Heart left ventricle (tissue), 16 donors: Measurements from ENCODE around the gene DISP2. TPM values are rescaled to one million over a fixed set of nuclear protein-coding genes. Genes with fewer than 3 reads are reported as not detected.

Source experiments
- ATAC-seq, 4 donors: fragments of 200-7000 bp; cut with Tn5 transposase; one replicate each; pipeline ENCODE4 v1.9.1; 2020 to 2022; ENCODE audit warnings: moderate library complexity in 4 of 4, mild to moderate bottlenecking in 3 of 4, moderate number of reproducible peaks in 1 of 4
- DNase-seq, 5 donors: peaks; one replicate each; pipeline ENCODE4 v3.0.0-alpha.2; 2020
- H3K27ac ChIP-seq, 12 donors: fragments of 200-600 bp; sonication (generic) in 4 of 12; one replicate each; pipeline versions ENCODE4 v1.5.0 to v1.8.0; 2016 to 2022; ENCODE audit warnings: mild to moderate bottlenecking in 2 of 12
- H3K27me3 ChIP-seq, 9 donors: fragments of 200-600 bp; sonication (generic) in 2 of 9; one replicate each; pipeline versions ENCODE4 v1.5.1 to v1.8.0; 2016 to 2022; ENCODE audit warnings: mild to moderate bottlenecking in 3 of 9
- H3K36me3 ChIP-seq, 9 donors: fragments of 200-600 bp; sonication (generic) in 2 of 9; one replicate each; pipeline versions ENCODE4 v1.5.0 to v1.8.0; 2018 to 2022; ENCODE audit warnings: mild to moderate bottlenecking in 2 of 9
- H3K4me1 ChIP-seq, 12 donors: fragments of 200-600 bp; sonication (generic) in 4 of 12; one replicate each; pipeline versions ENCODE4 v1.5.0 to v1.8.0; 2016 to 2022; ENCODE audit warnings: mild to moderate bottlenecking in 3 of 12
- H3K4me3 ChIP-seq, 12 donors: fragments of 200-600 bp; sonication (generic) in 4 of 12; one replicate each; pipeline versions ENCODE4 v1.5.0 to v1.8.0; 2017 to 2022; ENCODE audit warnings: mild to moderate bottlenecking in 9 of 12, moderate library complexity in 4 of 12
- H3K9me3 ChIP-seq, 12 donors: fragments of 200-600 bp; sonication (generic) in 4 of 12; one replicate each; pipeline versions ENCODE4 v1.5.0 to v1.8.0; 2016 to 2022; ENCODE audit warnings: mild to moderate bottlenecking in 1 of 12
- CTCF ChIP-seq, 12 donors: fragments of 200-600 bp; sonication (generic) in 4 of 12; IDR thresholded peaks; one replicate each; pipeline versions ENCODE4 v1.5.0 to v1.8.0; 2018 to 2022; ENCODE audit warnings: antibody characterized with exemption in 12 of 12, mild to moderate bottlenecking in 5 of 12
- POLR2A ChIP-seq, 2 donors: fragments of 450-650 bp; IDR thresholded peaks; one replicate each; pipeline ENCODE4 v1.6.1; 2017; ENCODE audit warnings: antibody characterized with exemption in 2 of 2, mild to moderate bottlenecking in 2 of 2, moderate library complexity in 2 of 2
- WGBS, 4 donors: extraction: QIAGEN DNeasy Blood & Tissue Kit in 2 of 4; methylation state at CpG; one replicate each; pipeline versions ENCODE4 v1.1.5 to v1.1.7; 2013 to 2018; 5-methylcytosine and 5-hydroxymethylcytosine counted together
- intact Hi-C, 10 donors: fragments of 100-400 bp; cut with DNase I; formaldehyde crosslinking; loops; one replicate each; pipeline versions ENCODE4 v1.11.1 to v1.14.2; 2022
- polyA plus RNA-seq, 2 donors: library from polyadenylated mRNA; stranded (reverse); fragments of 200-250 nt; gene quantifications; one replicate each; pipeline ENCODE4 v1.2.3, GENCODE V29; 2013
- total RNA-seq, 9 donors: library from RNA; depleted of rRNA in 2 of 9; stranded (reverse); fragments of >200 nt in 2 of 9; fragmentation: NEBNext Ultra II Directional in 3 of 9; extraction: Animal tissue kit (Norgen Biotek cat#: 25700) in 3 of 9; gene quantifications; one replicate each; pipeline versions ENCODE4 v1.1.0 to v1.2.4, GENCODE V29; 2016 to 2023
- donor health status: ischemic (EF 13 %, LVEDD 7.1; RV severe dilation, severe dysfunction).
- donor health status: healthy with polysubstance abuse.
- donor health status: DM: no; HTN: yes; CAD: no.
- donor health status: DM: no; HTN: no; CAD: no.
- donor health status: ischemic (EF 25% LVEDD 6.9; RV normal size, moderate dysfunction).
- donor health status: ischemic (EF 25% LVEDD 5.7; RV mildly dilated, moderate dysfunction).
- donor health status: healthy.
- donor health status: DM: yes; HTN: yes; CAD: no.
- donor health status: ischemic (EF 35%, LVEDD 5.7; RV mildly dilated, moderate dysfunction).
- donor health status: nonischemic (EF 11% LVEDD 7.7; RV severe dilation, severe dysfunction).
- donor health status: DM: yes; HTN: yes; CAD: no.
- donor health status: PGD.
- donor health status: ischemic (EF 29% LVEDD 5.4; RV normal size, mild dysfunction).
- donor health status: nonischemic (EF 23%, LVEDD 6.1; RV moderate dilation, normal function).

The DISP2 gene
- total and polyA plus RNA-seq, 11 donors = 0.10 to 1.8 (median 0.40) TPM

GRCh38 chr15:40397688-40398412, 39.8 kb downstream of the DISP2 start:
- Histone ChIP-seq H3K27me3 (no peaks in the 10 kb centered on the region), H3K36me3 (peaks cover 0 to 16% (median 14%) of the 10 kb centered on the region in 9 donors), H3K4me1 (peaks cover 0 to 21% (median 0%) of the 10 kb centered on the region in 12 donors), H3K27ac (peak overlapping the region in 2 of 12 donors; percentile 1 to 18), H3K9me3 (no peaks in the 10 kb centered on the region), H3K4me3 (no peak overlapping the region)
- 78 to 82% (median 81%) methylated on average over 8 of the region's 8 CpGs for WGBS, 4 donors
- DNase-seq (no peak), ATAC-seq (peak in 1 of 4 donors; percentile 47)
- intact Hi-C loops = no loop called here
- no peak for TF ChIP-seq POLR2A (IDR thresholded peaks at IDR 0.05)
- TF ChIP-seq CTCF (IDR thresholded peaks at IDR 0.05) = no peak

GRCh38 chr15:40398413-40398873, 40.4 kb downstream of the DISP2 start:
- ATAC-seq (peak in 3 of 4 donors; percentile 45 to 69 (median 53)), DNase-seq (peak in 1 of 5 donors; percentile 36)
- H3K4me3 ChIP-seq = no peak overlapping the region
- peaks cover 0 to 10% (median 8%) of the 10 kb centered on the region in 9 donors for H3K36me3 ChIP-seq
- 63 to 78% (median 74%) methylated on average over 4 of the region's 4 CpGs for WGBS, 4 donors
- H3K9me3 ChIP-seq = no peaks in the 10 kb centered on the region
- no peaks in the 10 kb centered on the region for H3K27me3 ChIP-seq
- intact Hi-C loops = no loop called here
- TF ChIP-seq POLR2A (IDR thresholded peaks at IDR 0.05) (no peak), CTCF (IDR thresholded peaks at IDR 0.05) (no peak)
- H3K4me1 ChIP-seq = peaks cover 0 to 21% (median 0%) of the 10 kb centered on the region in 12 donors
- peak overlapping the region in 2 of 12 donors; percentile 18 to 58 for H3K27ac ChIP-seq

- Histone ChIP-seq H3K27ac (no peak overlapping the region), H3K27me3 (no peaks in the 10 kb centered on the region), H3K36me3 (peaks cover 0 to under 1% (median 0%) of the 10 kb centered on the region in 9 donors), H3K4me1 (peaks cover 0 to 21% (median 0%) of the 10 kb centered on the region in 12 donors), H3K9me3 (no peaks in the 10 kb centered on the region), H3K4me3 (no peak overlapping the region)
- intact Hi-C loops = no loop called here
- TF ChIP-seq POLR2A (IDR thresholded peaks at IDR 0.05) (no peak), CTCF (IDR thresholded peaks at IDR 0.05) (no peak)
- DNase-seq = no peak
- WGBS, 4 donors = 82 to 94% (median 87%) methylated on average over 7 of the region's 7 CpGs
- ATAC-seq = no peak
These were observed 41.4 kb downstream of the DISP2 start for GRCh38 chr15:40399370-40399769.
